Femur (tissue), 1 donor: Measurements from ENCODE around the gene SBK1.
A peak's percentile ranks its signal among the peaks of the same experiment; 100 is the strongest.
"Not testable (repeated sequence)": the region's sequence is repeated elsewhere in the genome, so short reads cannot be mapped to it uniquely, and the experiment has no call there.

Experiments
- DNase-seq: peaks from one replicate; pipeline ENCODE4 v3.0.0-alpha.2; 2017

Gene SBK1

GRCh38 chr16:28310796-28311195 is 18.5 kb downstream of the SBK1 start:
- no peak for DNase-seq

- no peak for DNase-seq
These were observed 19.1 kb downstream of the SBK1 start for GRCh38 chr16:28311413-28311812.

- no peak for DNase-seq
These were observed 19.6 kb downstream of the SBK1 start for GRCh38 chr16:28311913-28312312.

GRCh38 chr16:28312327-28312726 is 20.0 kb downstream of the SBK1 start:
- DNase-seq = no peak

- no peak for DNase-seq
These were observed 21.3 kb downstream of the SBK1 start for GRCh38 chr16:28313587-28313986.

GRCh38 chr16:28316054-28316453 is 23.7 kb downstream of the SBK1 start:
- DNase-seq = no peak

- DNase-seq = peak; percentile 47
These were observed 24.9 kb downstream of the SBK1 start for GRCh38 chr16:28317040-28317880.

GRCh38 chr16:28318042-28318744 is 25.9 kb downstream of the SBK1 start:
- DNase-seq = no peak

GRCh38 chr16:28319476-28320022 is 27.2 kb downstream of the SBK1 start:
- DNase-seq = no peak

GRCh38 chr16:28320023-28320561 is 27.8 kb downstream of the SBK1 start:
- DNase-seq = no peak

- no peak for DNase-seq
These were observed 28.4 kb downstream of the SBK1 start for GRCh38 chr16:28320741-28321140.

- DNase-seq = no peak
These were observed 29.5 kb downstream of the SBK1 start for GRCh38 chr16:28321700-28322411.

GRCh38 chr16:28324235-28324886 is 32.0 kb downstream of the SBK1 start:
- no peak for DNase-seq

GRCh38 chr16:28324887-28325279 is 32.6 kb downstream of the SBK1 start:
- no peak for DNase-seq

GRCh38 chr16:28326881-28327610 is 34.7 kb downstream of the SBK1 start:
- peak; percentile 56 for DNase-seq

- DNase-seq = not testable (repeated sequence)
These were observed 37.9 kb downstream of the SBK1 start for GRCh38 chr16:28330232-28330631.

- not testable (repeated sequence) for DNase-seq
These were observed 38.7 kb downstream of the SBK1 start for GRCh38 chr16:28330981-28331380.

GRCh38 chr16:28332632-28333031 is 40.3 kb downstream of the SBK1 start:
- DNase-seq = not testable (repeated sequence)

- DNase-seq = not testable (repeated sequence)
These were observed 43.4 kb downstream of the SBK1 start for GRCh38 chr16:28335678-28336077.

GRCh38 chr16:28336940-28337710 is 44.8 kb downstream of the SBK1 start:
- not testable (repeated sequence) for DNase-seq

GRCh38 chr16:28338230-28338629 is 45.9 kb downstream of the SBK1 start:
- not testable (repeated sequence) for DNase-seq
